H1 (cell line): Measurements from ENCODE around the gene NELL2. TPM values are rescaled to one million over a fixed set of nuclear protein-coding genes. Genes with fewer than 3 reads are reported as not detected.

ENCODE experiments used
- CBX5 ChIP-seq: fragments of 300-800, 300-1000 bp; sonication (generic); IDR thresholded peaks from 2 replicates; pipeline ENCODE4 v1.7.1; 2016; ENCODE audit warnings: antibody characterized with exemption, low read length, low read depth
- JUN ChIP-seq: IDR thresholded peaks from 2 replicates; pipeline ENCODE4 v1.6.1; 2011; ENCODE audit warnings: low read depth, mild to moderate bottlenecking, improper control_type of control experiment, low read length
- JUND ChIP-seq: IDR thresholded peaks from 2 replicates; pipeline ENCODE4 v1.6.1; 2011; ENCODE audit warnings: mild to moderate bottlenecking, improper control_type of control experiment, low read length
- SAP30 ChIP-seq: fragments of 300-600 bp; sonication (generic); IDR thresholded peaks from 2 replicates; pipeline ENCODE4 v1.7.1; 2012; ENCODE audit warnings: low read length, moderate library complexity, mild to moderate bottlenecking, inconsistent platforms; ENCODE audit not compliant: insufficient read depth, insufficient replicate concordance
- SIN3A ChIP-seq, 2 experiments: IDR thresholded peaks in 1 of 2; conservative IDR thresholded peaks in 1 of 2; 2 replicates each; pipeline ENCODE4 v1.6.1; 2011 to 2012; ENCODE audit warnings: low read length in 2 of 2, improper control_type of control experiment in 1 of 2, low read depth in 1 of 2, mild to moderate bottlenecking in 1 of 2
- polyA plus RNA-seq, 7 experiments: library from polyadenylated mRNA; depleted of rRNA in 3 of 7; stranded (reverse) in 5 of 7; unstranded in 2 of 7; fragments of >200 nt in 5 of 7; fragments of 200-250 nt in 2 of 7; gene quantifications; 1 replicate in 5 of 7; 2 replicates in 1 of 7; 4 replicates in 1 of 7; pipeline versions ENCODE4 v1.2.1 to v1.2.3, GENCODE V29; 2011 to 2013; ENCODE audit warnings: missing spikeins in 2 of 7, mixed read lengths in 2 of 7
- total RNA-seq: library from RNA; stranded (reverse); fragmentation: NEBNext Ultra II Directional; extraction: Animal tissue kit (Norgen Biotek cat#: 25700); gene quantifications from 2 replicates; pipeline ENCODE4 v1.2.1, GENCODE V29; 2021
- TF ChIP-seq, protein P1 (sequence below): fragments of 300-600 bp; sonication (generic); IDR thresholded peaks from 2 replicates; pipeline ENCODE4 v1.7.1; 2012; ENCODE audit warnings: low read length, moderate library complexity, mild to moderate bottlenecking, inconsistent platforms; ENCODE audit not compliant: insufficient replicate concordance

NELL2 gene
- total and polyA plus RNA-seq, 2 of the 8 experiments (the other 6 are each of a cell fraction or from before 2014, with no cell fraction given) = 54.2 to 56.8 TPM

DNA sequence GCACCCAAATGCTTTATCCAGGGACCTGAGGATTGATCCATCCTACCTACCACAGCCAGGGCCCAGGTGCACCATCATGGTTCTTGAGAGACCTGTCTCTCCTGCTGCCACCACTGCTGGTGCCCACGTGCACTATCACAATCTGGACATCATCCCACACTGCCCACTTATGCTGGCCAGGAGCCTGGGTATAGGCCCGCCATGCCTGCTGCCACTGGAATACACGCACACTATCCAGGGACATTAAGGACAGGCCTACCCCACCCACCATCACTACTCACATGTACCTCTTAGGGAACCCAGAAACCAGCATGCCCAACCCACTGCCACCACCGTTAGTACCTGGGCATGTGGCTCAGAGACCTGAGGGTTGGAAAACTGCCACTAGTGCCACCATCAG is 207.7 kb downstream of the NELL2 start (continued):
- TF ChIP-seq SIN3A (conservative IDR thresholded peaks at IDR 0.05 in 1 of 2, IDR thresholded peaks at IDR 0.05 in 1 of 2; ENCODE audit: low read depth in 1 of 2, low read length in 2 of 2) (no peak), JUND (no peak), SAP30 (no peak), CBX5 (no peak), JUN (no peak)
- TF ChIP-seq, protein P1, sequence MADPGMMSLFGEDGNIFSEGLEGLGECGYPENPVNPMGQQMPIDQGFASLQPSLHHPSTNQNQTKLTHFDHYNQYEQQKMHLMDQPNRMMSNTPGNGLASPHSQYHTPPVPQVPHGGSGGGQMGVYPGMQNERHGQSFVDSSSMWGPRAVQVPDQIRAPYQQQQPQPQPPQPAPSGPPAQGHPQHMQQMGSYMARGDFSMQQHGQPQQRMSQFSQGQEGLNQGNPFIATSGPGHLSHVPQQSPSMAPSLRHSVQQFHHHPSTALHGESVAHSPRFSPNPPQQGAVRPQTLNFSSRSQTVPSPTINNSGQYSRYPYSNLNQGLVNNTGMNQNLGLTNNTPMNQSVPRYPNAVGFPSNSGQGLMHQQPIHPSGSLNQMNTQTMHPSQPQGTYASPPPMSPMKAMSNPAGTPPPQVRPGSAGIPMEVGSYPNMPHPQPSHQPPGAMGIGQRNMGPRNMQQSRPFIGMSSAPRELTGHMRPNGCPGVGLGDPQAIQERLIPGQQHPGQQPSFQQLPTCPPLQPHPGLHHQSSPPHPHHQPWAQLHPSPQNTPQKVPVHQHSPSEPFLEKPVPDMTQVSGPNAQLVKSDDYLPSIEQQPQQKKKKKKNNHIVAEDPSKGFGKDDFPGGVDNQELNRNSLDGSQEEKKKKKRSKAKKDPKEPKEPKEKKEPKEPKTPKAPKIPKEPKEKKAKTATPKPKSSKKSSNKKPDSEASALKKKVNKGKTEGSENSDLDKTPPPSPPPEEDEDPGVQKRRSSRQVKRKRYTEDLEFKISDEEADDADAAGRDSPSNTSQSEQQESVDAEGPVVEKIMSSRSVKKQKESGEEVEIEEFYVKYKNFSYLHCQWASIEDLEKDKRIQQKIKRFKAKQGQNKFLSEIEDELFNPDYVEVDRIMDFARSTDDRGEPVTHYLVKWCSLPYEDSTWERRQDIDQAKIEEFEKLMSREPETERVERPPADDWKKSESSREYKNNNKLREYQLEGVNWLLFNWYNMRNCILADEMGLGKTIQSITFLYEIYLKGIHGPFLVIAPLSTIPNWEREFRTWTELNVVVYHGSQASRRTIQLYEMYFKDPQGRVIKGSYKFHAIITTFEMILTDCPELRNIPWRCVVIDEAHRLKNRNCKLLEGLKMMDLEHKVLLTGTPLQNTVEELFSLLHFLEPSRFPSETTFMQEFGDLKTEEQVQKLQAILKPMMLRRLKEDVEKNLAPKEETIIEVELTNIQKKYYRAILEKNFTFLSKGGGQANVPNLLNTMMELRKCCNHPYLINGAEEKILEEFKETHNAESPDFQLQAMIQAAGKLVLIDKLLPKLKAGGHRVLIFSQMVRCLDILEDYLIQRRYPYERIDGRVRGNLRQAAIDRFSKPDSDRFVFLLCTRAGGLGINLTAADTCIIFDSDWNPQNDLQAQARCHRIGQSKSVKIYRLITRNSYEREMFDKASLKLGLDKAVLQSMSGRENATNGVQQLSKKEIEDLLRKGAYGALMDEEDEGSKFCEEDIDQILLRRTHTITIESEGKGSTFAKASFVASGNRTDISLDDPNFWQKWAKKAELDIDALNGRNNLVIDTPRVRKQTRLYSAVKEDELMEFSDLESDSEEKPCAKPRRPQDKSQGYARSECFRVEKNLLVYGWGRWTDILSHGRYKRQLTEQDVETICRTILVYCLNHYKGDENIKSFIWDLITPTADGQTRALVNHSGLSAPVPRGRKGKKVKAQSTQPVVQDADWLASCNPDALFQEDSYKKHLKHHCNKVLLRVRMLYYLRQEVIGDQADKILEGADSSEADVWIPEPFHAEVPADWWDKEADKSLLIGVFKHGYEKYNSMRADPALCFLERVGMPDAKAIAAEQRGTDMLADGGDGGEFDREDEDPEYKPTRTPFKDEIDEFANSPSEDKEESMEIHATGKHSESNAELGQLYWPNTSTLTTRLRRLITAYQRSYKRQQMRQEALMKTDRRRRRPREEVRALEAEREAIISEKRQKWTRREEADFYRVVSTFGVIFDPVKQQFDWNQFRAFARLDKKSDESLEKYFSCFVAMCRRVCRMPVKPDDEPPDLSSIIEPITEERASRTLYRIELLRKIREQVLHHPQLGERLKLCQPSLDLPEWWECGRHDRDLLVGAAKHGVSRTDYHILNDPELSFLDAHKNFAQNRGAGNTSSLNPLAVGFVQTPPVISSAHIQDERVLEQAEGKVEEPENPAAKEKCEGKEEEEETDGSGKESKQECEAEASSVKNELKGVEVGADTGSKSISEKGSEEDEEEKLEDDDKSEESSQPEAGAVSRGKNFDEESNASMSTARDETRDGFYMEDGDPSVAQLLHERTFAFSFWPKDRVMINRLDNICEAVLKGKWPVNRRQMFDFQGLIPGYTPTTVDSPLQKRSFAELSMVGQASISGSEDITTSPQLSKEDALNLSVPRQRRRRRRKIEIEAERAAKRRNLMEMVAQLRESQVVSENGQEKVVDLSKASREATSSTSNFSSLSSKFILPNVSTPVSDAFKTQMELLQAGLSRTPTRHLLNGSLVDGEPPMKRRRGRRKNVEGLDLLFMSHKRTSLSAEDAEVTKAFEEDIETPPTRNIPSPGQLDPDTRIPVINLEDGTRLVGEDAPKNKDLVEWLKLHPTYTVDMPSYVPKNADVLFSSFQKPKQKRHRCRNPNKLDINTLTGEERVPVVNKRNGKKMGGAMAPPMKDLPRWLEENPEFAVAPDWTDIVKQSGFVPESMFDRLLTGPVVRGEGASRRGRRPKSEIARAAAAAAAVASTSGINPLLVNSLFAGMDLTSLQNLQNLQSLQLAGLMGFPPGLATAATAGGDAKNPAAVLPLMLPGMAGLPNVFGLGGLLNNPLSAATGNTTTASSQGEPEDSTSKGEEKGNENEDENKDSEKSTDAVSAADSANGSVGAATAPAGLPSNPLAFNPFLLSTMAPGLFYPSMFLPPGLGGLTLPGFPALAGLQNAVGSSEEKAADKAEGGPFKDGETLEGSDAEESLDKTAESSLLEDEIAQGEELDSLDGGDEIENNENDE = no peak
